Endothelial cell of umbilical vein (primary cell): ENCODE measurements around the gene DAND5. TPM values are rescaled to one million over a fixed set of nuclear protein-coding genes. Genes with fewer than 3 reads are reported as not detected.

ENCODE experiments used
- BruUV-seq: library from RNA; stranded (reverse); fragments of 400-500 nt; replicated peaks from 2 replicates; lab custom pipeline; 2021; lab: Mats Ljungman, UMichigan
- CTCF ChIA-PET: fragments of 300-600, 350-600 bp; sonication (Branson Sonifier 250); formaldehyde crosslinking; loops from one replicate; lab custom pipeline; 2021; ENCODE audit warnings: antibody characterized with exemption, inconsistent platforms; lab: Charles Lee
- POLR2A ChIA-PET: fragments of 300-600, 350-600 bp; sonication (Branson Sonifier 250); formaldehyde crosslinking; loops from one replicate; lab custom pipeline; 2021; ENCODE audit warnings: antibody characterized with exemption, inconsistent platforms; lab: Charles Lee
- DNase-seq: peaks from one replicate; pipeline ENCODE4 v3.0.0-alpha.2; 2011; ENCODE audit warnings: low read depth, low spot score
- FAIRE-seq: peaks from 2 replicates; lab custom pipeline; 2011; peaks lifted over from hg19 to GRCh38; lab: Jason Lieb, UNC
- H2AFZ ChIP-seq: 2 replicates; pipeline ENCODE4 v1.6.0; 2012; ENCODE audit warnings: low read depth, low read length, control low read depth, inconsistent platforms
- H3K27ac ChIP-seq: 2 replicates; pipeline ENCODE4 v1.5.1; 2011; ENCODE audit warnings: low read depth, mild to moderate bottlenecking, control low read depth, low read length, moderate library complexity; ENCODE audit not compliant: insufficient read depth
- H3K27me3 ChIP-seq, 2 experiments: 2 replicates each; pipeline versions ENCODE4 v1.6.0 to v1.6.1; 2011; ENCODE audit warnings: low read length in 2 of 2, mixed read lengths in 1 of 2; ENCODE audit not compliant: control insufficient read depth in 2 of 2, insufficient read depth in 2 of 2
- H3K36me3 ChIP-seq, 2 experiments: 2 replicates in 1 of 2; 3 replicates in 1 of 2; pipeline ENCODE4 v1.5.1; 2011; ENCODE audit warnings: low read length in 2 of 2, mild to moderate bottlenecking in 1 of 2, moderate library complexity in 1 of 2; ENCODE audit not compliant: control insufficient read depth in 2 of 2, insufficient read depth in 2 of 2; ENCODE audit errors: extremely low read depth in 1 of 2
- H3K4me1 ChIP-seq: 3 replicates; pipeline ENCODE4 v1.5.1; 2011; ENCODE audit warnings: mild to moderate bottlenecking, low read length; ENCODE audit not compliant: control insufficient read depth, insufficient read depth; ENCODE audit errors: extremely low read depth
- H3K4me2 ChIP-seq: 2 replicates; pipeline ENCODE4 v1.6.1; 2011; ENCODE audit warnings: low read length, control low read depth, mixed read lengths; ENCODE audit not compliant: insufficient read depth
- H3K4me3 ChIP-seq, 3 experiments: fragments of 200-600 bp in 1 of 3; sonication (generic), shearing (Covaris generic) in 1 of 3; replicated peaks in 1 of 3; 2 replicates each; pipeline ENCODE4 v1.5.1; 2011 to 2016; ENCODE audit warnings: control low read depth in 3 of 3, low read length in 3 of 3, mild to moderate bottlenecking in 2 of 3, inconsistent platforms in 1 of 3, low read depth in 1 of 3, moderate library complexity in 1 of 3; ENCODE audit not compliant: insufficient read depth in 1 of 3
- H3K79me2 ChIP-seq: 2 replicates; pipeline ENCODE4 v1.6.0; 2012; ENCODE audit warnings: low read length, inconsistent platforms; ENCODE audit not compliant: control insufficient read depth, insufficient read depth
- H3K9ac ChIP-seq: replicated peaks from 2 replicates; pipeline ENCODE3; 2011; ENCODE audit warnings: low read length, control low read depth; ENCODE audit not compliant: insufficient read depth; ENCODE audit errors: extremely low read depth
- H3K9me1 ChIP-seq: replicated peaks from 3 replicates; pipeline ENCODE4 v1.6.0; 2011; ENCODE audit warnings: mild to moderate bottlenecking, low read length; ENCODE audit not compliant: control insufficient read depth, insufficient read depth; ENCODE audit errors: extremely low read depth
- H3K9me3 ChIP-seq: replicated peaks from 2 replicates; pipeline ENCODE4 v1.5.1; 2012; ENCODE audit warnings: low read length, inconsistent platforms; ENCODE audit not compliant: control insufficient read depth, insufficient read depth
- H4K20me1 ChIP-seq: replicated peaks from 2 replicates; pipeline ENCODE3; 2011; ENCODE audit warnings: mild to moderate bottlenecking, low read length; ENCODE audit not compliant: control insufficient read depth, insufficient read depth; ENCODE audit errors: extremely low read depth
- EZH2 ChIP-seq: IDR thresholded peaks from 2 replicates; pipeline ENCODE4 v1.6.1; 2012; ENCODE audit warnings: borderline replicate concordance, low read depth, mild to moderate bottlenecking, moderate library complexity, low read length, inconsistent platforms; ENCODE audit not compliant: severe bottlenecking
- FOS ChIP-seq: IDR thresholded peaks from 2 replicates; pipeline ENCODE4 v1.6.1; 2011; ENCODE audit warnings: mild to moderate bottlenecking, low read length, moderate library complexity, borderline replicate concordance; ENCODE audit not compliant: insufficient read depth
- GATA2 ChIP-seq: IDR thresholded peaks from 2 replicates; pipeline ENCODE4 v1.7.0; 2011; ENCODE audit warnings: low read depth, mild to moderate bottlenecking, moderate library complexity, mixed read lengths, low read length; ENCODE audit not compliant: insufficient read length, insufficient read depth
- JUN ChIP-seq: IDR thresholded peaks from 2 replicates; pipeline ENCODE4 v1.6.1; 2011; ENCODE audit warnings: borderline replicate concordance, low read depth; ENCODE audit not compliant: insufficient read length, insufficient read depth
- MYC ChIP-seq: IDR thresholded peaks from one replicate; pipeline ENCODE4 v1.6.1; 2011; ENCODE audit warnings: mild to moderate bottlenecking, low read depth, low read length
- POLR2A ChIP-seq: IDR thresholded peaks from 2 replicates; pipeline ENCODE4 v1.6.1; 2012; ENCODE audit warnings: low read depth, mild to moderate bottlenecking, control low read depth, low read length
- POLR2AphosphoS5 ChIP-seq: IDR thresholded peaks from 2 replicates; pipeline ENCODE4 v1.6.1; 2012; ENCODE audit warnings: low read depth, mild to moderate bottlenecking, control low read depth, low read length, moderate library complexity; ENCODE audit not compliant: insufficient read depth
- dilution Hi-C: fragments of 300-500 bp; cut with MboI; formaldehyde crosslinking; loops from one replicate; pipeline ENCODE4 v1.15.0; 2019; ENCODE audit warnings: low sequenced_read_pairs; ENCODE audit not compliant: extremely low pct_ligation_motif_present
- intact Hi-C: fragments of 100-400 bp; cut with micrococcal nuclease; formaldehyde crosslinking; loops from one replicate; pipeline ENCODE4 v1.10.0; 2022
- polyA plus RNA-seq, 4 experiments: library from polyadenylated mRNA; depleted of rRNA in 3 of 4; stranded (reverse) in 3 of 4; unstranded in 1 of 4; fragments of >200 nt; gene quantifications; 2 replicates each; pipeline versions ENCODE4 v1.2.1 to v1.2.3, GENCODE V29; 2011 to 2012; ENCODE audit warnings: missing spikeins in 1 of 4
- total RNA-seq: library from RNA; stranded (reverse); gene quantifications from 2 replicates; pipeline ENCODE4 v1.2.3, GENCODE V29; 2021
- TF ChIP-seq, protein P1 (sequence below): IDR thresholded peaks from 2 replicates; pipeline ENCODE4 v1.6.1; 2011; ENCODE audit not compliant: insufficient read depth, insufficient read length

The DAND5 gene
- total and polyA plus RNA-seq, 2 donors (not counting 3 experiments of a cell fraction or from before 2014, with no cell fraction given) = 0.06 to 0.20 TPM

DNA sequence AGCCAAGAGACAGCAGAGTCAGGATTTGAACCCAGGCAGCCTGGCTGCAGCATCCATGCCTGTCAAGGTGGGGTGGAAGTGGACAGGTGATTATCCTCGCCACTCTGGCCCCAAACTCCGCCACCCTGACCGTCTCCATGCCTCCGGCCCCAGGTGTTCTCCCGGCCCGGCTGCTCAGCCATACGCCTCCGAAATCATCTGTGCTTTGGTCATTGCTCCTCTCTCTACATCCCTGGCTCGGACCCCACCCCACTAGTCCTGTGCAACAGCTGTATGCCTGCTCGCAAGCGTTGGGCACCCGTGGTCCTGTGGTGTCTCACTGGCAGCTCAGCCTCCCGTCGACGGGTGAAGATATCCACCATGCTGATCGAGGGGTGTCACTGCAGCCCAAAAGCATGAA, 3.9 kb downstream of the DAND5 start:
- no peak overlapping the region for H3K4me2 ChIP-seq
- ChIA-PET POLR2A (no interaction called here), CTCF (interaction anchor here (1.4 to 13.4 kb wide), 2 partner anchors 120 to 128 kb away, joined by 3 to 543 read pairs; no protein-coding TSS in a partner anchor)
- FAIRE-seq = no peak
- TF ChIP-seq MYC = no peak
- no peak for TF ChIP-seq GATA2
- TF ChIP-seq FOS = no peak
- no peak for TF ChIP-seq POLR2AphosphoS5
- no peak for TF ChIP-seq EZH2
- TF ChIP-seq POLR2A = no peak
- TF ChIP-seq, protein P1, sequence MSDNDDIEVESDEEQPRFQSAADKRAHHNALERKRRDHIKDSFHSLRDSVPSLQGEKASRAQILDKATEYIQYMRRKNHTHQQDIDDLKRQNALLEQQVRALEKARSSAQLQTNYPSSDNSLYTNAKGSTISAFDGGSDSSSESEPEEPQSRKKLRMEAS = no peak
- no peak for TF ChIP-seq JUN
- no peak overlapping the region for H3K27ac ChIP-seq
- H3K9ac ChIP-seq = no peak overlapping the region
- H3K27me3 ChIP-seq = no peaks in the 10 kb centered on the region
- intact Hi-C loops = no loop called here
- H3K36me3 ChIP-seq = no peaks in the 10 kb centered on the region
- no peak overlapping the region for H3K4me3 ChIP-seq
- no peaks in the 10 kb centered on the region for H3K79me2 ChIP-seq
- no peak overlapping the region for H2AFZ ChIP-seq
- H4K20me1 ChIP-seq = no peaks in the 10 kb centered on the region
- no TSS peak for BruUV-seq
- H3K9me1 ChIP-seq = no peaks in the 10 kb centered on the region
- no peak for DNase-seq
- dilution Hi-C loops = no loop called here
- no peaks in the 10 kb centered on the region for H3K9me3 ChIP-seq
- no peaks in the 10 kb centered on the region for H3K4me1 ChIP-seq
